Fibroblast of lung (primary cell): ENCODE measurements around the gene SLC35F3. TPM values are rescaled to one million over a fixed set of nuclear protein-coding genes. Genes with fewer than 3 reads are reported as not detected.

ENCODE experiments used
- DNase-seq, 2 donors: peaks; one replicate each; pipeline versions ENCODE4 v3.0.0 to v3.0.0-alpha.2; 2010; ENCODE audit warnings: low read depth in 2 of 2
- H2AFZ ChIP-seq: 2 replicates; pipeline ENCODE4 v1.5.1; 2012; ENCODE audit warnings: low read length, control low read depth, inconsistent platforms
- H3K27ac ChIP-seq: 2 replicates; pipeline ENCODE4 v1.5.1; 2011; ENCODE audit warnings: low read length, control low read depth; ENCODE audit not compliant: insufficient read depth
- H3K27me3 ChIP-seq: 2 replicates; pipeline ENCODE4 v1.5.1; 2011; ENCODE audit warnings: mild to moderate bottlenecking, low read length; ENCODE audit not compliant: control insufficient read depth, insufficient read depth
- H3K36me3 ChIP-seq: 2 replicates; pipeline ENCODE4 v1.5.1; 2011; ENCODE audit warnings: low read length; ENCODE audit not compliant: control insufficient read depth, insufficient read depth
- H3K4me1 ChIP-seq: 2 replicates; pipeline ENCODE4 v1.5.1; 2011; ENCODE audit warnings: low read length; ENCODE audit not compliant: control insufficient read depth, insufficient read depth; ENCODE audit errors: extremely low read depth
- H3K4me2 ChIP-seq: 2 replicates; pipeline ENCODE4 v1.5.1; 2011; ENCODE audit warnings: low read length, control low read depth; ENCODE audit not compliant: insufficient read depth; ENCODE audit errors: extremely low read depth
- H3K4me3 ChIP-seq, 4 experiments: fragments of 200-600 bp in 1 of 4; sonication (generic) in 1 of 4; replicated peaks in 1 of 4; 2 replicates each; pipeline ENCODE4 v1.5.1; 2011 to 2016; ENCODE audit warnings: low read length in 4 of 4, low read depth in 3 of 4, mild to moderate bottlenecking in 3 of 4, control low read depth in 2 of 4, inconsistent platforms in 1 of 4, mixed read lengths in 1 of 4; ENCODE audit not compliant: insufficient read depth in 1 of 4; ENCODE audit errors: control extremely low read depth in 1 of 4
- H3K79me2 ChIP-seq: 2 replicates; pipeline ENCODE4 v1.5.1; 2012; ENCODE audit warnings: mild to moderate bottlenecking, low read length, inconsistent platforms; ENCODE audit not compliant: control insufficient read depth, insufficient read depth
- H3K9ac ChIP-seq: 2 replicates; pipeline ENCODE4 v1.5.1; 2011; ENCODE audit warnings: mild to moderate bottlenecking, low read length, control low read depth; ENCODE audit not compliant: insufficient read depth
- H3K9me3 ChIP-seq: 2 replicates; pipeline ENCODE4 v1.5.1; 2012; ENCODE audit warnings: low read depth, low read length; ENCODE audit not compliant: control insufficient read depth, insufficient read depth
- H4K20me1 ChIP-seq: 2 replicates; pipeline ENCODE4 v1.5.1; 2011; ENCODE audit warnings: low read length; ENCODE audit not compliant: control insufficient read depth, insufficient read depth; ENCODE audit errors: extremely low read depth
- CTCF ChIP-seq, 2 donors: IDR thresholded peaks in 1 of 2; conservative IDR thresholded peaks in 1 of 2; 1 replicate in 1 of 2; 2 replicates in 1 of 2; pipeline ENCODE4 v1.5.1; 2011 to 2012; ENCODE audit warnings: low read length in 2 of 2, control low read depth in 1 of 2, inconsistent platforms in 1 of 2, low read depth in 1 of 2, mild to moderate bottlenecking in 1 of 2
- EZH2 ChIP-seq: IDR thresholded peaks from 2 replicates; pipeline ENCODE4 v1.5.1; 2012; ENCODE audit warnings: low read length, control low read depth, mild to moderate bottlenecking; ENCODE audit errors: missing control alignments
- polyA plus RNA-seq, 2 donors: library from polyadenylated mRNA; depleted of rRNA in 1 of 2; stranded (reverse) in 1 of 2; unstranded in 1 of 2; fragments of >200 nt; gene quantifications; 2 replicates each; pipeline ENCODE4 v1.2.1, GENCODE V29; 2011 to 2012; ENCODE audit warnings: missing spikeins in 1 of 2
- total RNA-seq: library from RNA; depleted of rRNA; stranded (reverse); fragments of >200 nt; gene quantifications from 2 replicates; pipeline ENCODE4 v1.2.1, GENCODE V29; 2014

Gene SLC35F3
- total and polyA plus RNA-seq, 2 donors (not counting 1 experiment from before 2014, with no cell fraction given), result not detected

GRCh38 chr1:234273981-234274380, 369.5 kb downstream of the SLC35F3 start:
- Histone ChIP-seq H3K4me3 (no peak overlapping the region), H3K27ac (no peak overlapping the region), H3K4me1 (no peaks in the 10 kb centered on the region), H3K27me3 (no peaks in the 10 kb centered on the region), H3K9me3 (no peaks in the 10 kb centered on the region), H4K20me1 (no peaks in the 10 kb centered on the region), H3K36me3 (no peaks in the 10 kb centered on the region), H3K79me2 (no peaks in the 10 kb centered on the region), H3K4me2 (no peak overlapping the region), H3K9ac (no peak overlapping the region), H2AFZ (no peak overlapping the region)
- DNase-seq, result no peak
- TF ChIP-seq EZH2 (no peak), CTCF (conservative IDR thresholded peaks at IDR 0.05 in 1 of 2, IDR thresholded peaks at IDR 0.05 in 1 of 2; ENCODE audit: low read depth in 1 of 2, low read length in 2 of 2) (no peak)

- no peak overlapping the region for H3K4me2 ChIP-seq
- H4K20me1 ChIP-seq, result no peaks in the 10 kb centered on the region
- no peaks in the 10 kb centered on the region for H3K9me3 ChIP-seq
- H3K79me2 ChIP-seq, result no peaks in the 10 kb centered on the region
- no peaks in the 10 kb centered on the region for H3K4me1 ChIP-seq
- no peak for TF ChIP-seq CTCF (conservative IDR thresholded peaks at IDR 0.05 in 1 of 2, IDR thresholded peaks at IDR 0.05 in 1 of 2; ENCODE audit: low read depth in 1 of 2, low read length in 2 of 2)
- no peak for TF ChIP-seq EZH2
- H3K4me3 ChIP-seq, result no peak overlapping the region
- H3K27me3 ChIP-seq, result no peaks in the 10 kb centered on the region
- H2AFZ ChIP-seq, result no peak overlapping the region
- no peaks in the 10 kb centered on the region for H3K36me3 ChIP-seq
- no peak overlapping the region for H3K27ac ChIP-seq
- no peak for DNase-seq
- no peak overlapping the region for H3K9ac ChIP-seq
These were observed 371.8 kb downstream of the SLC35F3 start for GRCh38 chr1:234276151-234276788.

- Histone ChIP-seq H3K27me3 (no peaks in the 10 kb centered on the region), H3K9ac (no peak overlapping the region), H4K20me1 (no peaks in the 10 kb centered on the region), H3K36me3 (no peaks in the 10 kb centered on the region), H3K27ac (no peak overlapping the region), H2AFZ (no peak overlapping the region), H3K9me3 (no peaks in the 10 kb centered on the region), H3K4me2 (no peak overlapping the region), H3K79me2 (no peaks in the 10 kb centered on the region), H3K4me3 (no peak overlapping the region), H3K4me1 (no peaks in the 10 kb centered on the region)
- DNase-seq, result no peak
- TF ChIP-seq CTCF (conservative IDR thresholded peaks at IDR 0.05 in 1 of 2, IDR thresholded peaks at IDR 0.05 in 1 of 2; ENCODE audit: low read depth in 1 of 2, low read length in 2 of 2), result no peak
- no peak for TF ChIP-seq EZH2
These were observed 372.8 kb downstream of the SLC35F3 start for GRCh38 chr1:234277161-234277868.
